Right lung (tissue), 10 donors: Measurements from ENCODE around the gene KCNA4. TPM values are rescaled to one million over a fixed set of nuclear protein-coding genes. Genes with fewer than 3 reads are reported as not detected.
"Not testable (repeated sequence)": the region's sequence is repeated elsewhere in the genome, so short reads cannot be mapped to it uniquely, and the experiment has no call there.

Source experiments
- DNase-seq, 2 donors: peaks; one replicate each; pipeline ENCODE4 v3.0.0-alpha.2; 2013
- long read RNA-seq, 8 donors: transcript quantifications; one replicate each; lab custom pipeline, GENCODE V29; 2026
- polyA plus RNA-seq, 5 donors: library from polyadenylated mRNA; unstranded; fragments of 120-200 nt; gene quantifications; one replicate each; pipeline versions ENCODE4 v1.2.1 to v1.2.3, GENCODE V29; 2013; ENCODE audit warnings: inconsistent platforms in 1 of 5, low replicate concordance in 1 of 5; ENCODE audit not compliant: insufficient read length in 5 of 5, insufficient read depth in 1 of 5

The KCNA4 gene
- 10 to 100 TPM in 1 of 5 donors, 1 to 10 TPM in 4; 3.3 to 10.9 (median 6.4) TPM for polyA plus RNA-seq
- long read RNA-seq, donor 1, full-length matches to known transcripts, result 6 of 6 reads
- long read RNA-seq, donor 1, partial matches to known transcripts, result 0 of 6 reads
- long read RNA-seq, donor 1, other reads (novel, unspliced or antisense), result 0 of 6 reads
- long read RNA-seq, donor 2, full-length matches to known transcripts, result 3 of 3 reads
- long read RNA-seq, donor 2, partial matches to known transcripts, result 0 of 3 reads
- long read RNA-seq, donor 2, other reads (novel, unspliced or antisense), result 0 of 3 reads
- long read RNA-seq, donor 3, full-length matches to known transcripts, result 1 of 1 reads
- long read RNA-seq, donor 3, partial matches to known transcripts, result 0 of 1 reads
- long read RNA-seq, donor 3, other reads (novel, unspliced or antisense), result 0 of 1 reads
- long read RNA-seq, donor 4, full-length matches to known transcripts, result 5 of 5 reads
- long read RNA-seq, donor 4, partial matches to known transcripts, result 0 of 5 reads
- long read RNA-seq, donor 4, other reads (novel, unspliced or antisense), result 0 of 5 reads
- long read RNA-seq, donor 5, full-length matches to known transcripts, result 4 of 4 reads
- long read RNA-seq, donor 5, partial matches to known transcripts, result 0 of 4 reads
- long read RNA-seq, donor 5, other reads (novel, unspliced or antisense), result 0 of 4 reads
- long read RNA-seq, donor 6, full-length matches to known transcripts, result 3 of 3 reads
- long read RNA-seq, donor 6, partial matches to known transcripts, result 0 of 3 reads
- long read RNA-seq, donor 6, other reads (novel, unspliced or antisense), result 0 of 3 reads
- long read RNA-seq, donor 7, full-length matches to known transcripts, result 1 of 1 reads
- long read RNA-seq, donor 7, partial matches to known transcripts, result 0 of 1 reads
- long read RNA-seq, donor 7, other reads (novel, unspliced or antisense), result 0 of 1 reads
- long read RNA-seq, donor 8, full-length matches to known transcripts, result 3 of 3 reads
- long read RNA-seq, donor 8, partial matches to known transcripts, result 0 of 3 reads
- long read RNA-seq, donor 8, other reads (novel, unspliced or antisense), result 0 of 3 reads

DNA sequence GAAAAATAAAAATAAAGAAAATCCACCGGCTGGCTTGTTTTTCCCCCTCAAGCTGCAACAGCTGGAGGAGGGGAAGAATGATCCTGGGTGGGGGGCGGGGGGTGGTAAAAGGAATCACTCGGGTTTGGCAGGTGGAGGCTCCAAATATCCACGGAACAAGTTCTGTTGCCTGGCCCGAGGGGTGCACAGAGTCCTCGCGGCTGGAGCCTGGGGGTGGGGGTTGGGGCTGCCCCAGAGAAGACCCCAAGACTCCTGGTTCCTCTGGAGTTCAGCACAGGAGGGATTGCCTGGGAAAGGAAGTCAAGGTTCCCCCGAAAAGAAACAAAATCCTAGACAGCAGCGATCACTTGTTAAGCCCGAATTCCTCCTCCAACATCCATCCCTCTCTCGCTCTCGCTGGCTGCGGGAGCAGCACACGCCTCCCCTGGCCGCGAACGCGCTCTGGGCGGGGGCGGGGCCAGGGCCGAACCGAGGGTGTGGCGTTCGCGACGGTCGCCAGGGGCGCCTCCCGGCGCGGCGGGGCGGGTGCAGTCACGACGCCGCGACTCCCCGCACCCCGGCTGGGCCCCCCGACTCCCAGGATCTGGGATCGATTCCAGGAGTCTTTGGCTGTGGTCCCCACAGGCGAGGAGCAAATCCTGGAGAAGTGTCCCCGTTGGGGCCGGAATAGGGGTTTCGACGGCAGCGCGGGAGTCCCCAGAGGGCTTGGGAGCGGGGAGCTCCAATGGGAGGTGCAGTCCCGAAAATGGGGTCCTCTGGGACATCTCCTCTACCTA, at the start of gene KCNA4:
Gene KCNA4 (minus strand): TSS at position 443 of the 776 bp plus-strand sequence. CDS start 4,352 bp downstream, outside the sequence.
- peak; percentile 59 for DNase-seq

- no peak for DNase-seq
Measured at GRCh38 chr11:30062103-30062502, 45.3 kb upstream of the KCNA4 start.

GRCh38 chr11:30059172-30059815, 42.5 kb upstream of the KCNA4 start:
- no peak for DNase-seq

DNA sequence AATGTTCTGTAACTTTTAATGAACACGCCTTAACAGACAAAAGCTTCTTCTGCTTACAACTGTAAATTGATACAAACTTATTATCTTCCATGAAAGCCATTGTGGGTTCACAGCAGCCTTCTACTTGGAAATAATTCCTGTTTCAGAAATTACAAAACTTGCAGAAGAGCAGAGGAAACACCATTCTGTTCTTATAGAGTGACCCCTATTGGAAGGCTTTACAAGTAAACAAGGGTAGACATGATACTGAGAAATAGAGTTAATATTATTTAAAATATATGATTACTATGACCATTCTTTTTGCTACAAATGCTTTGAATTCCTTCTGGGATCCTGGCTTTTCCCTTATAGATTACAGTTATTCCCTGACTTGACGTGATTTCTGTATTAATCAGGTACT, 32.4 kb upstream of the KCNA4 start:
- DNase-seq, result no peak

- no peak for DNase-seq
Measured at GRCh38 chr11:30046578-30046945, 29.7 kb upstream of the KCNA4 start.

DNA sequence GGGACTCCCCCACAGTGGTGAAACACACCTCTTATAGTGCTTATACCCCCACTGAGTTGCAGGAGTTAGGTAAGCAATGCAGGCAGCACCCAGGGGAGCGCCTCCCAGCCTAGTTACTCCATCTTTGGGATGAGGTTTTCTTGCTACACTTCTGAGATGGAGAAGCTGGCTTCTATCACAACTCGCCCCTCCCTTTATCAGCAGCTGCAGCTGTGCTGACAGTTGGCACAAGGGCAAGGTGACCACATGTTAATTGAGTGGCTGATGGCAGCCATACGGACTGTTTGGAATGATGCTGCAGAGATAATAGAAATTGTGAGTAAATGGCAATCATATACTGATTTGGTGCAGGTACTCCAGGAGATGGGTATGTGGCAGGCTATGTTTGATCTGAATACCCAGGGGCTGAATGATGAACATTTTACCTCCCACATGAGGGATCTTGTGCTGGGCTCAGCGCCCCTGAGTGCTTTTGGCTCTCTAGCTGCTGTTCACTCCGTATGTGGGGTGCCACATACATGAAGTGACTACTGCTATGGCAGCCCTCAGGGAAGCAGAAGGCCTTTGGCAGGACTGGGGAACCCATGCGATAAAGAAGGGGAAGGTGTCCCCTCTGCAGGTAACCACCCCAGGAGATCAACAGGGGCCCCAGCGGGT, 29.2 kb upstream of the KCNA4 start:
- DNase-seq, result no peak

DNA sequence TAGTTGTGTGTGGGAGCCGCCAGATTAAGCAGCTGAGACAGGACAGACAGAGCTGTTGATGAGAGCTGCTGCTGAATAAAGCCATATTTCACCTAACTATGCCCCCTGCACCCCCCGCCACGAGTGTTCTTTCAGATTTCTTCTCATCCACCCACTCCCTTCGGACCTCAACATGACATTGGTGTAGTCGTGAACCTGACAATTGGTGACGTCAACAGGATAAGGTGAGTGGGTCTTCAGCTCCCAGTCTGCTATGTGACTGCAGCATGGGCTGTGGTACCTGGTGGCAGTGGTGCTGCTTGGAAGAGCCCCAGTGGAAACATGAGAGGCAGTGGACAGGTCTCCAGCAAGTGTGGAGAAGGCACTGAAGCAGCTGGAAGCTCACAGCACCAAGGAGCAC, 28.3 kb upstream of the KCNA4 start:
- DNase-seq, result no peak

- DNase-seq, result no peak
Measured at GRCh38 chr11:30041171-30041570, 24.3 kb upstream of the KCNA4 start.

DNA sequence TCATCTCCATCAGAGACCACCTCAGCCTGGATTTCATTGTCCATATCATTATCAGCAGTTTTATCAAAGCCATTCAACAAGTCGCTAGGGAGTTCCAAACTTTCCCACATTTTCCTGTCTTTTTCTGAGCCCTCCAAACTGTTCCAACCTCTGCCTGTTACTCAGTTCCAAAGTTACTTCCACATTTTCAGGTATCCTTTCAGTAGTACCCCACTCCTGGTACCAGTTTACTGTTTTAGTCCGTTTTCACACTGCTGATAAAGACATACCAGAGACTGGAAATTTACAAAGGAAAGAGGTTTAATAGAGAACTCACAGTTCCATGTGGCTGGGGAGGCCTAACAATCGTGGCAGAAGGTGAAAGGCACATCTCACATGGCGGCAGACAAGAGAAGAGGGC, 17.9 kb upstream of the KCNA4 start:
- DNase-seq, result not testable (repeated sequence)

- DNase-seq, result not testable (repeated sequence)
Measured at GRCh38 chr11:30034166-30034565, 17.3 kb upstream of the KCNA4 start.

- no peak for DNase-seq
Measured at GRCh38 chr11:30025396-30026139, 8.7 kb upstream of the KCNA4 start.

- DNase-seq, result peak; percentile 33 to 40
Measured at GRCh38 chr11:30023074-30023473, 6.2 kb upstream of the KCNA4 start.

GRCh38 chr11:30019481-30019880, 2.7 kb upstream of the KCNA4 start:
- no peak for DNase-seq

GRCh38 chr11:30018495-30018894, 1.7 kb upstream of the KCNA4 start:
- DNase-seq, result no peak

DNA sequence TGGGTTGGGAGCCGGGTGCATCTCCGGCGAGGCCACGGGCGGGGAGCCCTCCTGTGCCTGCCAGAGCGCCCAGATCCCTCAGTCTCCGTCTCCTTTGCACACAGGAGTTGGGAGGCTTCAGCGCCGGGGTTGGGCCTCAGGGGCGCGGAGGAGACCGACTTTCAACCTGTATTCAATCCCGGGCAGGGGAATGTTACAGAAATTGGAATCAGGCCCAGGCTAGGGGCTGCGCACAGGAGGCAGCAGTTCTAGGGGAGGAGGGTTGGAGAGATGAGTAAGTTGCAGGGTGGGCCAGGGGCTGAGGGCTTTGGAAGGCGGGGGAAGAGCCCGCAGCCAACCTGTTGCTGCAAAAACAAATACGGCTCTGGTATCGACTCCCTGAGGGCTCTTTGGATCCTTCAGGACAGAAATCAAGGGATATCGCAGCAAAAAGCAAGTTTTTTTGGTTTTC, 640 bp upstream of the KCNA4 start:
- no peak for DNase-seq

- DNase-seq, result no peak
Measured at GRCh38 chr11:30015725-30016412, 961 bp downstream of the KCNA4 start.

- DNase-seq, result no peak
Measured at GRCh38 chr11:30012346-30012745, 4.5 kb downstream of the KCNA4 start.

DNA sequence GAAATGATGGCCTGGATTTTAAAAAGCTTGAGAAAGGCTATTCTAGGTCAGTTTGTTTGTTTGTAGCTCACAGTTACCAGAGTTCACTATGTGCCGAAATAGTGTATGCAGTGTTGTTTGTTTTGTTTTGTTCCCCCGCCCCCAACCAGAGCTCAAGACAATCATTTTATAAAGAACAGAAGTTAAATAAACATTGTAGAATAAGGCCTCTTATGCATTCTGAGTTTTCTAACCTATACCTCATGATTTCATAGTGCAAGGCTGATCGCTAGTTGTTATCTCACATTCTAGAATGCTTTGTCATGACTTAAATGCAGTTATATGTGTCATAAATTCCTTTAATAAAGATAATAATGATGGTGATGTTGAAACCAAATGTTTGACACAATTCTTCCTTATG, 7.8 kb downstream of the KCNA4 start:
- DNase-seq, result no peak

DNA sequence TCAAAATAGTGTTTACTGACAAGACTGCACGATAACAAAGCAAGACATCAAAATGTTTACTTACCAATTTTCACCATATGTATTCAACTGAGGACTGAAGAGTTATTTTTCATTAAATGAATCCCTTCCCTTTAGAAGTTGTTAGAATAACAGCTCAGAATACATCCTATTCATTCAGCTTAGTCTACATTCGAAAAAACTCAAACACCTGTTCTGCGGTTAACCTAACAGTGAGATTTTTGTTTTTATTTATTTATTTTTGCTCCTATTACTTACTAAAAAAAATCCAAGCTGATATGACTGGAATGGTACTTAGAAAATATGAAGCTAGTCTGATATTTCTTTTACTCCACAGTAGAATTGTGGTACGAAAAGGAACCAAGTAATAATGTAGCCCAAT, 10.0 kb downstream of the KCNA4 start:
- no peak for DNase-seq
